Fibroblast of skin of left quadriceps (primary cell): ENCODE measurements around the gene TTLL13.
"Not testable (repeated sequence)": the region's sequence is repeated elsewhere in the genome, so short reads cannot be mapped to it uniquely, and the experiment has no call there.

Experiments
- DNase-seq, 2 experiments: peaks; one replicate each; pipeline ENCODE4 v3.0.0-alpha.2; 2013; ENCODE audit warnings: low read depth in 2 of 2

Gene TTLL13

GRCh38 chr15:90281637-90282036 is 32.3 kb downstream of the TTLL13 start:
- DNase-seq = not testable (repeated sequence)

- DNase-seq = no peak
Measured at GRCh38 chr15:90286678-90287077, 37.3 kb downstream of the TTLL13 start.

- no peak for DNase-seq
Measured at GRCh38 chr15:90287101-90287500, 37.7 kb downstream of the TTLL13 start.

GRCh38 chr15:90287946-90288345 is 38.6 kb downstream of the TTLL13 start:
- no peak for DNase-seq

- DNase-seq = no peak
Measured at GRCh38 chr15:90291679-90292356, 42.5 kb downstream of the TTLL13 start.

- peak; percentile 6 to 14 for DNase-seq
Measured at GRCh38 chr15:90293040-90293810, 43.9 kb downstream of the TTLL13 start.

- DNase-seq = no peak
Measured at GRCh38 chr15:90294159-90294558, 44.8 kb downstream of the TTLL13 start.

- DNase-seq = no peak
Measured at GRCh38 chr15:90294601-90295269, 45.4 kb downstream of the TTLL13 start.

- no peak for DNase-seq
Measured at GRCh38 chr15:90295270-90295648, 45.9 kb downstream of the TTLL13 start.

GRCh38 chr15:90296316-90296884 is 47.0 kb downstream of the TTLL13 start:
- DNase-seq = not testable (repeated sequence)

GRCh38 chr15:90297021-90297420 is 47.7 kb downstream of the TTLL13 start:
- DNase-seq = no peak

GRCh38 chr15:90300541-90300940 is 51.2 kb downstream of the TTLL13 start:
- no peak for DNase-seq

GRCh38 chr15:90300988-90301706 is 51.8 kb downstream of the TTLL13 start:
- peak in 1 of 2 experiments; percentile 13 for DNase-seq

GRCh38 chr15:90301707-90302300 is 52.4 kb downstream of the TTLL13 start:
- no peak for DNase-seq

- DNase-seq = not testable (repeated sequence)
Measured at GRCh38 chr15:90305355-90305754, 56.0 kb downstream of the TTLL13 start.

- no peak for DNase-seq
Measured at GRCh38 chr15:90305932-90306331, 56.6 kb downstream of the TTLL13 start.

GRCh38 chr15:90306560-90306959 is 57.2 kb downstream of the TTLL13 start:
- no peak for DNase-seq

GRCh38 chr15:90307661-90308060 is 58.3 kb downstream of the TTLL13 start:
- DNase-seq = no peak

GRCh38 chr15:90309020-90309419 is 59.7 kb downstream of the TTLL13 start:
- no peak for DNase-seq
